ENCODE results near the gene RASD1. TPM values are rescaled to one million over a fixed set of nuclear protein-coding genes. Genes with fewer than 3 reads are reported as not detected.

RASD1 gene
- total and polyA plus RNA-seq, 2 of the 4 experiments (the other 2 are of a cell fraction): 0.54 to 1.8 TPM

DNA sequence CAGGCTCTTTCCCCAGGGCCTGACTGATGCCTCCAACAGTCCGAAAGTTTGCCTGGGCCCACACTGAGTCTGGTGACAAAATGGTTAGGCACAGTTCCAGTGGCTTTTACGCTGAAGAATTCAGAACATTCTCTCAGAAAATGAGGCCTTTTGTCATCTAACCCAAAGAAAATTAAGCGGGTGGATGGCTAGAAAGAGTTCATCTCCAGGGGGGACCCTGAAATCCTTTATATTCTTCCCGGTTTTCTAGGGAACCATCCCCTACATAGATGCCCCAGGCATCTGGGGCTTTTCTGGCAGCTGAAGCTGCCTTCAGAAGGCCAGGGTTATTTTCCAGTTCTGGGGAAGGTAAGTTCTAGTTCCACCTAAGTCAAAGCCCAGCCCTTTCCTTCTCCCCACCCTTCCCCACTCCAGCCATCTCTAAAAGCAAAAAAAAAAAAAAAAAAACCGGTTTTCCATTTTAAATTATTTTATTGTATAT lies 2.2 kb downstream of the RASD1 start:
- no peak overlapping the region for H2AFZ ChIP-seq (replicated peaks; ENCODE audit: low read length, poor library complexity)
- ChIA-PET POLR2A (ENCODE audit: unreplicated experiment) (no interaction called here), CTCF (interaction anchor here (0.6 kb wide), 1 partner anchor 149 kb away, joined by 4 read pairs; no protein-coding TSS in a partner anchor)
- H2AK5ac ChIP-seq (ENCODE audit: low read depth, low read length): no peak overlapping the region
- no peak for DNase-seq
- no peak overlapping the region for H3K4ac ChIP-seq (ENCODE audit: low read depth, low read length)
- H3K9ac ChIP-seq (ENCODE audit: low read depth, low read length): no peak overlapping the region
- H4K91ac ChIP-seq (ENCODE audit: insufficient read depth, low read depth, low read length): no peak overlapping the region
- no peak overlapping the region for H3K27ac ChIP-seq (ENCODE audit: insufficient read depth, low read length)
- H2BK20ac ChIP-seq (ENCODE audit: low read depth, low read length): no peak overlapping the region
- peaks cover 18% of the 10 kb centered on the region for H3K36me3 ChIP-seq (ENCODE audit: control insufficient read depth, insufficient read depth, low read length)
- H3K79me1 ChIP-seq (ENCODE audit: low read depth in 1 of 2, low read length in 2 of 2): peaks cover 8 to 16% of the 10 kb centered on the region in 2 experiments; a peak in 3 of 4 replicates
- no peaks in the 10 kb centered on the region; the same call in 1 of the 2 replicates for H3K9me3 ChIP-seq (ENCODE audit: control insufficient read depth, insufficient read depth, low read length)
- H3K4me2 ChIP-seq (ENCODE audit: low read depth, low read length): no peak overlapping the region
- H4K8ac ChIP-seq (ENCODE audit: low read depth in 2 of 2, low read length in 2 of 2): no peak overlapping the region
- no peak overlapping the region for H2AK9ac ChIP-seq (replicated peaks; ENCODE audit: low read depth, low read length, poor library complexity)
- dilution Hi-C loops (cut with HindIII; ENCODE audit: low sequenced_read_pairs, unreplicated experiment): no loop called here
- H4K20me1 ChIP-seq (ENCODE audit: insufficient read depth, low read length): peaks cover 8% of the 10 kb centered on the region
- no peak overlapping the region for H3K4me3 ChIP-seq (ENCODE audit: insufficient read depth, low read depth, low read length)
- H2BK15ac ChIP-seq (ENCODE audit: low read depth, low read length): no peak overlapping the region
- no peaks in the 10 kb centered on the region for H3K9me1 ChIP-seq (ENCODE audit: insufficient read depth, low read length)
- H2BK5ac ChIP-seq (ENCODE audit: low read depth, low read length, poor library complexity, severe bottlenecking): no peak overlapping the region
- in situ Hi-C loops (cut with MboI; ENCODE audit: low sequenced_read_pairs): no loop called here
- H3K18ac ChIP-seq (ENCODE audit: low read depth, low read length): no peak overlapping the region
- intact Hi-C loops (cut with micrococcal nuclease): no loop called here
- no peak overlapping the region for H3K56ac ChIP-seq (ENCODE audit: extremely low read depth, insufficient read depth, low read length)
- peaks cover 7% of the 10 kb centered on the region; the same call in 1 of the 2 replicates for H3K4me1 ChIP-seq (ENCODE audit: control insufficient read depth, insufficient read depth, low read length)
- no peak overlapping the region for H3K23ac ChIP-seq (ENCODE audit: low read depth, low read length)
- ATAC-seq (ENCODE audit: low read depth): no peak
- 93% methylated on average over 2 of the region's 5 CpGs; no CpG with 5 or more reads in 1 of the 2 experiments for WGBS, 2 experiments (ENCODE audit: extremely low coverage in 2 of 2, insufficient read length in 1 of 2)
- no peak overlapping the region for H2BK120ac ChIP-seq (ENCODE audit: low read depth, low read length)
- H3K14ac ChIP-seq (replicated peaks; ENCODE audit: low read depth, low read length): no peak overlapping the region
- BruUV-seq (replicated peaks): no TSS peak
- H4K5ac ChIP-seq (ENCODE audit: low read depth, low read length): no peak overlapping the region
- H3K27me3 ChIP-seq (ENCODE audit: control insufficient read depth, insufficient read depth, low read length): no peaks in the 10 kb centered on the region
- TF ChIP-seq FOS (IDR thresholded peaks at IDR 0.05; ENCODE audit: low read depth, low read length): no peak
- TF ChIP-seq, protein P1, sequence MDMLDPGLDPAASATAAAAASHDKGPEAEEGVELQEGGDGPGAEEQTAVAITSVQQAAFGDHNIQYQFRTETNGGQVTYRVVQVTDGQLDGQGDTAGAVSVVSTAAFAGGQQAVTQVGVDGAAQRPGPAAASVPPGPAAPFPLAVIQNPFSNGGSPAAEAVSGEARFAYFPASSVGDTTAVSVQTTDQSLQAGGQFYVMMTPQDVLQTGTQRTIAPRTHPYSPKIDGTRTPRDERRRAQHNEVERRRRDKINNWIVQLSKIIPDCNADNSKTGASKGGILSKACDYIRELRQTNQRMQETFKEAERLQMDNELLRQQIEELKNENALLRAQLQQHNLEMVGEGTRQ (IDR thresholded peaks at IDR 0.05; ENCODE audit: low read depth, low read length): no peak
- TF ChIP-seq POLR2A (IDR thresholded peaks at IDR 0.05; ENCODE audit: low read depth, low read length): no peak
- TF ChIP-seq BHLHE40 (IDR thresholded peaks at IDR 0.05; ENCODE audit: low read depth, low read length): no peak
- TF ChIP-seq RAD21 (IDR thresholded peaks at IDR 0.05; ENCODE audit: low read length): no peak
- TF ChIP-seq, protein P2, sequence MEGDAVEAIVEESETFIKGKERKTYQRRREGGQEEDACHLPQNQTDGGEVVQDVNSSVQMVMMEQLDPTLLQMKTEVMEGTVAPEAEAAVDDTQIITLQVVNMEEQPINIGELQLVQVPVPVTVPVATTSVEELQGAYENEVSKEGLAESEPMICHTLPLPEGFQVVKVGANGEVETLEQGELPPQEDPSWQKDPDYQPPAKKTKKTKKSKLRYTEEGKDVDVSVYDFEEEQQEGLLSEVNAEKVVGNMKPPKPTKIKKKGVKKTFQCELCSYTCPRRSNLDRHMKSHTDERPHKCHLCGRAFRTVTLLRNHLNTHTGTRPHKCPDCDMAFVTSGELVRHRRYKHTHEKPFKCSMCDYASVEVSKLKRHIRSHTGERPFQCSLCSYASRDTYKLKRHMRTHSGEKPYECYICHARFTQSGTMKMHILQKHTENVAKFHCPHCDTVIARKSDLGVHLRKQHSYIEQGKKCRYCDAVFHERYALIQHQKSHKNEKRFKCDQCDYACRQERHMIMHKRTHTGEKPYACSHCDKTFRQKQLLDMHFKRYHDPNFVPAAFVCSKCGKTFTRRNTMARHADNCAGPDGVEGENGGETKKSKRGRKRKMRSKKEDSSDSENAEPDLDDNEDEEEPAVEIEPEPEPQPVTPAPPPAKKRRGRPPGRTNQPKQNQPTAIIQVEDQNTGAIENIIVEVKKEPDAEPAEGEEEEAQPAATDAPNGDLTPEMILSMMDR (conservative IDR thresholded peaks at IDR 0.05; ENCODE audit: low read depth, low read length): no peak
- no peak for TF ChIP-seq RFX5 (IDR thresholded peaks at IDR 0.05; ENCODE audit: low read depth, low read length)
- TF ChIP-seq SMC3 (IDR thresholded peaks at IDR 0.05; ENCODE audit: low read depth, low read length): no peak
- TF ChIP-seq CHD1 (IDR thresholded peaks at IDR 0.05; ENCODE audit: low read depth, low read length): no peak
- TF ChIP-seq MAFK (IDR thresholded peaks at IDR 0.05; ENCODE audit: low read depth, low read length): no peak
- TF ChIP-seq MXI1 (IDR thresholded peaks at IDR 0.05; ENCODE audit: borderline replicate concordance, low read depth, low read length): no peak
- no peak for TF ChIP-seq MAZ (IDR thresholded peaks at IDR 0.05; ENCODE audit: borderline replicate concordance, low read depth, low read length)
- TF ChIP-seq, protein P3, sequence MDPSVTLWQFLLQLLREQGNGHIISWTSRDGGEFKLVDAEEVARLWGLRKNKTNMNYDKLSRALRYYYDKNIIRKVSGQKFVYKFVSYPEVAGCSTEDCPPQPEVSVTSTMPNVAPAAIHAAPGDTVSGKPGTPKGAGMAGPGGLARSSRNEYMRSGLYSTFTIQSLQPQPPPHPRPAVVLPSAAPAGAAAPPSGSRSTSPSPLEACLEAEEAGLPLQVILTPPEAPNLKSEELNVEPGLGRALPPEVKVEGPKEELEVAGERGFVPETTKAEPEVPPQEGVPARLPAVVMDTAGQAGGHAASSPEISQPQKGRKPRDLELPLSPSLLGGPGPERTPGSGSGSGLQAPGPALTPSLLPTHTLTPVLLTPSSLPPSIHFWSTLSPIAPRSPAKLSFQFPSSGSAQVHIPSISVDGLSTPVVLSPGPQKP (IDR thresholded peaks at IDR 0.05; ENCODE audit: borderline replicate concordance, low read depth, low read length): no peak
- no peak for TF ChIP-seq RCOR1 (IDR thresholded peaks at IDR 0.05; ENCODE audit: insufficient replicate concordance, low read length)
- TF ChIP-seq CEBPB (IDR thresholded peaks at IDR 0.05; ENCODE audit: low read depth, low read length): no peak
- no peak for TF ChIP-seq NFE2L2 (IDR thresholded peaks at IDR 0.05; ENCODE audit: low read depth, low read length)
